GM21737 (cell line): Measurements from ENCODE around the gene ZMYND11.

ENCODE experiments used
- ATAC-seq: cut with Tn5 transposase; IDR thresholded peaks from one replicate; pipeline ENCODE4 v1.9.1; 2021; ENCODE audit warnings: mild to moderate bottlenecking, moderate library complexity; ENCODE audit not compliant: unreplicated experiment

ZMYND11 gene

DNA sequence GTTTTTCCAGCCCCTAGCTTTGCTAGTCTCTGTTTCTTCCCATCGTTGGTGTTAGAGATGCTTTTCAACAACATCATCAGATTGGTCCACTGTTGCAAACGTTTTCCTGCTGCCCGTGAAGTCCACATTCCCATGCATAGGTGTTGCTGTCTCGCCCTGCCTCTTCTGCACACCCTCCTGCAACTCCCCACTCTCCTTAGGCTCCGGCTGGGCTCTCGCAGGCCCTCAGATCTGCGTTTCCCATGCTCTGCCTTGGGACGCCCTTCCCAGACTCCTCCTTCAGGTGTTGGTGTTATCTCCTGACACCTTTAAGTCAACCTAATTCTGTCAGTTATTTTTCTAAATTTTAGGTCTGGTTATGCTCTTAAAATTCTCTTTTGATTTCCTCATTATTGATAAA is 55.0 kb downstream of the ZMYND11 start:
- ATAC-seq: no peak

DNA sequence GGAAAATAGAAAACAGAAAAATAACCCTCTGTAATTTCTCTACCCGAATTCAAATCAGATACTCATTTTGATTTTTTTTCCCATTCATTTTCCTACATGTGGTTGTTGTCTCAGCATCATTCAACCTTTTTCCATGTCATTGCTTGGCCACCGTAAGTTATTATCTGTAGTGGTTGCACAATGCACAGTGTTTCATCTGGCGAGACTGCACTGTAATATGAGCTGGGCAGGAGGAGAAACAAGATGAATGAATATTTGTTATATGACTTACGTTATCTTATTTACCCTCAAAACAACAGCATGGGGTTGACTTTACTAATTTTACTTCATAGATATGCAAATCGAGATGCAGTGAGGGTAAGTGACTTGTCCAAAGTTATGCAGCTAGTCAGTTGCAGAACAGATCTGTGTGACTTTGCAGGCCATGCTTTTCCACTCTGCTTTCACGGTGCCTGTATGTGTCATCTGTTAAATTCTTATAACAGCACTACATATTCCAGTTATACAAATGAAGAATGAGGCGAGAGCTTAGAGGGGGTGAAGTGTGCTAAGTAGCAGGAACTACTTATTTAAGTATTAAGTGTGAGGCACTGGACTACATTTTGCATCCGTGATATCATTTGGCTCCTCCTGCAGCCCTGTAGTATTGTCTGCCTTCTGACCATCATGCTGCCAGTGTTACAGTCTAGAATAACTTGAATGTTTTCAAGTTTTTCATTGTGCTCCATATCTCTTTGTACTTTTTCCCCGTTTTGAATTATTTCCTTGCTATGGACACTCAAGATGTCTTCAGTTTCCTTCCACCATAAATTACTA is 56.7 kb downstream of the ZMYND11 start:
- no peak for ATAC-seq

DNA sequence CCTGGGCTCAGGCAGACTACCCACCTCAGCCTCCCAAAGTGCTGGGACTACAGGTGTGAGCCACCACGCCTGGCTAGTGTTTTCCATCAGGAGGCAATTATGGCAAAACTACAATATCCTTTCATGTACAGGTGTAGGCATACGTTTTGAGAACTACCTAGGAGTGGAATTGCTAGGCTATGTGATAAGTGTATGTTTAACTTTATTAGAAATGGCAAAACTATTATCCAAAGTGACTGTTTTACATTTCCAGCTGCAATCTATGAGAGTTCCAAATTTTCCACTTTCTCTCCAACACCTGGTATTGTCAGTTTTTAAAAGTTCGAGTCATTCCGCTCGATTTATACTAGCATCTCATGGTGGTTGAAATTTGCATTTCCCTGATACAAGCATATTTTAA is 59.0 kb downstream of the ZMYND11 start:
- ATAC-seq: no peak

DNA sequence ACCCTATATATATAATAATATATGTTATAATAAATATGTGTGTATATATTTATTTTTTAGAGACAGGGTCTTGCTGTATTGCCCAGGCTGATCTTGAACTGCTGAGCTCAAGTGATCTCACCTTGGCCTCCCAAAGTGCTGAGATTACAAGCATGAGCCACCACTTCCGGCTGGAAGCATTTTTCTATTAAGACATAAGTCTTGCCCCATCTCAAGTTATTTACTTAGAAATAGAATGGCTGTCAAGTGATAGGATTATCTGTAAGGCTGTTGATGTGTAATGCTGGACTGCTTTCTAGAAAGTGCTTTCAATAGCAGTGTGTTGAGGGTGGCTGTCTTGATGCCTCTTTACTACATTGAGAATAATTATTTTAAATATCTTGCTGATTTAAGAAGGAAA is 65.2 kb downstream of the ZMYND11 start:
- ATAC-seq: no peak

DNA sequence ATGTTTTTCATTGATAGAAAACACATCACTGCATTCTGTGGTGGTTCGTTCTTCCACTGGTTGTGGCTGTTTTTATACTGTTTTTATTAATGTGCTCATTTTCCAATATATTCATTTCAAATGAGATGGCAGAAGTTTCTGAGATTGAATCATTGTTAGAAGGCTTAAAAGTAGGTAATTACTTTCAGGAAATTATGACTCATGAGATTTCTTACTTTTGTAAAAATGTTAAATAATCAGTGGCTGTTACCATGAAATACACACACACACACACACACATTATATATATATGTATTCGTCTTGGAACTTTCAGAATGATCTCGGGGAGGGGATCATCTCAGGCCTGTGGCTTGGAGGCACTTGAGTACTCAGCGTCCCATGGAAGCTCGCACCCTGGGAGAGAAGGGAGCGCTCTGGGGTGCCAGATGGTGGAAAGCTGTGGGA is 66.1 kb downstream of the ZMYND11 start:
- ATAC-seq: no peak

DNA sequence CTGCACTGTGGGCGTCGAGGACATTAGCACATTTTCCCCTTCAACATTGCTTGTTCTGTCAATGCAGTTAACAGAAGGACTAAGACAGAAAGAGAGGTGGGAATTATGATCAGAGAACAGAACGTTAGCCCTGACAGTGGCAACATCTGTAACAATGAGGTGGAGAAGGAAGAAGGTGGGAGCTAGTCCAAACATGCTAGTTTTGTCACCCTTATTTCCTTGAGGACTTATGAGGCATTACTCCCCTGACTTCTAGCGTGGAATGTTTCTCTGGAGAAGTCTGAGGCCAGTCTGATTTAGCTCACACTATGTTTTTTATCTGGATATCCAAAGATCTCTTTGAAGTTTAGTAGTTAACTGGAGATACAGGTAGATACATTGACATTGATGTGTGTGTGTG is 73.4 kb downstream of the ZMYND11 start:
- no peak for ATAC-seq

DNA sequence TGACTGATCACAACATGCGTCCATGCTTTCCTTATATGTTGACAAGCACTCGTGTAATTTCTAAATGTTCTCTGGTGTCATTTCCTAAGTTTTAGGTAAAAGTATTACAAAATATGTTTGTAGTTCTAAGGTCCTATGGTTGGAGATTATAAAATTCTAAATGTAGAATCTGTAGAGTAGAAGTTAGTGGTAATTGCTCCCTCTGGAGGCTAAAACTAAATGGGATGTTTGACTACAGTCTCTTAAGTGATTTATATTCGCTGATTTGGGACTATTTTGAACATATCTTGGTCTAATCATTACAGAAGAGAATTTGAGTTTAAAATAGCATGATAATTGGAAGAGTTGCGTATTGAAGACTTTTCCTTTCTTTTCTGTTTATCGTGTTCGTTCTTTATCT is 74.1 kb downstream of the ZMYND11 start:
- ATAC-seq: no peak

DNA sequence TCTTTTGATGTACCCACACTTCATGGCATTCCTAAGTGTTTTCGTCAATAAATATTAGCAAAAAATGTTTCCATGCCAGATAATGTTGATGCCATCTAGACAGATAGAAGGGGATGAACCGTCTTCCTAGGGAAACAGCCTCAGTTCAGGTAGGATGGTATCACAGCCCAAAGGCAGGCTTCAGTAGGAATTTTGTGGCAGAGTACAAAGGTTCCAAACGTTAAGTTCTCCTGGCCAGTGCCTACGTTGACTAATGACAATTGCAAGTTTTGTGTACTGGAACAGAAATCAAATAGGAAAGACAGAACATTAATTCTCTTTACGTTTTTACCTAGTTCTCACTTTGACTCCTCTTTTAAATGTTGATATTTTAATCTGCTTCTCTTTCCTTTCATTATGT is 75.0 kb downstream of the ZMYND11 start:
- ATAC-seq: no peak

DNA sequence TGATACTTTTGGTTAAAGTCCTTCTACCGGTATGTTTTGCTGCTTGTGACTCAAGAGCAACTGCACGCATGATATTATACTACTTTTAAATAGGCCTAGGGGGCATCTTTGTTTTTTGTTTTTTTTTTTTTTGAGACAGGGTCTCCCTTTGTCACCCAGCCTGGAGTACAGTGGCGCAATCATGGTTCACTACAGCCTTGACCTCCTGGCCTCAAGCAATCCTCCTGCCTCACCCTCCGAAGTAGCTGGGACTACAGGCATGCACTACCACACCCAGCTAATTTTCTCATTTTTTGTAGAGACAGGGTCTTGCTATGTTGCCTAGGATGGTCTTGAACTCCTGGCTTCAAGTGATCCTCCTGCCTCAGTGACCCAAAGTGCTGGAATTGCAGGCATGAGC is 80.2 kb downstream of the ZMYND11 start:
- ATAC-seq: no peak

DNA sequence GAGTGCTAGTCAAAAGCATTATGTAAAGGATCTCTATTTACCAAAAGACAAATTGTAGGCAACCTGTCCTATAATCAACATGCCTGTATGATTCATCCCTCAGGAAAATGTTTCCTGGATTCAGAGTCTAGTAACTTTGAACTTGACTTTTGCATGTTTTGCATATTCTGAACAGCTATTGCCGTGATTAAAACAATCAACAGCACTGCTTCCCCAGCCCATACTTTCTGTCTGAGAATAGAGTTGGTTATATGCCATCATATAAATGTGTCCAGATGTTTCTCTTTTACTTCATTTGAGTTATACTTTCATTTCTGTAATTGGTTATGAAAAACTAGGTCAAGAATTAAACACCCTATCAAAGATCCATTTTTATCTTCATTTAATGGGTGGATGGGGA is 83.5 kb downstream of the ZMYND11 start:
- no peak for ATAC-seq

DNA sequence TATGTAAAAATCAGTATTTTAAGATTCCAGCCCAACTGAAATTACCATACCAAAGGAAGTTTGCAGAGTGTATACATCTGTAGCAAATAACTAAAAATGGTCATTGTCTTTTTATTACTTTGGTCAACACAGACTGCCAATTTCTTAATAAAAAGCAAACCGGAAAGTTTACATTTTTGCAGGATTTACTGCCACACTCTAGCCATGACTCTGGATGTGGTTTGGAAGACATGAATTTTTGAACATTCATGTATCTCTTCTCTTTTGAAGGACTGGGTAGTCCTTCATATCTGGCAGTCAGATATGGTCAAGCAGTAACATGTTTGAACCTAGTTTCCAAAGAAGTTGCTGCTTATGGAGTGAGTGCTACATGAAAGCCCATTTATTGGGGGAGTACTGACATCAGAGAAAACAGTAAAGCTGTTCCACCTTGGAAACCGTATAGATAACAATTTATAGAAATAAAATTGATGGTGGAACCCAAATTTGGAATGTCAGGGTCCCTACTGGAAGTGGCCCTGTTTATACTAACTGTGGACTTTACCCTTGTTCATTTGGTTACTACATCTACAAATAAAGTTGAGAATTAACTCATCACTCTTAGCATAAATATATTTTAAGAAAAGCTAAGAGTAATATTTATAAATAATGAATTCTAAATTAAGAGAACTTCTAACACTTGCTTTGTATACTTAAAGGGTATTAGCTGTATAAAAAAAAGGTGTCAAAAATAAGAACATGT is 84.6 kb downstream of the ZMYND11 start:
- ATAC-seq: no peak

DNA sequence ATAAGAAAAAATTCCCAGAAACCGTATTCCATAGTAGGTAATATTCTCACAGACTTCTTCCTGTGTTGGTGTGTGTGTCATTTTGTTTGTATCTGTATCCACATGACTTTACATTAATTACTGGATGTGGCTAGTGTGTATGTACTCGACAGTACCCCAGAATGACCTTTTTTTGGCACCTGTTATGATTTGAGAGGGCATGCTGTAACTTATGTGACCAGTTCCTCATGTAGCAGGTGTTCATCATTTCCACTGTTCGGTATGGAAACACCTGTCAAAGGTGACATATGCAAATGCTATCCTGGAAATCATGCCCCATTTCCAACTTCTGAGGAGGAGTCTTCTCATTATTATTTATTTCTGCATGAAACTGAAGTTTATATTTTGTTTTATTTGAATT is 89.3 kb downstream of the ZMYND11 start:
- no peak for ATAC-seq

DNA sequence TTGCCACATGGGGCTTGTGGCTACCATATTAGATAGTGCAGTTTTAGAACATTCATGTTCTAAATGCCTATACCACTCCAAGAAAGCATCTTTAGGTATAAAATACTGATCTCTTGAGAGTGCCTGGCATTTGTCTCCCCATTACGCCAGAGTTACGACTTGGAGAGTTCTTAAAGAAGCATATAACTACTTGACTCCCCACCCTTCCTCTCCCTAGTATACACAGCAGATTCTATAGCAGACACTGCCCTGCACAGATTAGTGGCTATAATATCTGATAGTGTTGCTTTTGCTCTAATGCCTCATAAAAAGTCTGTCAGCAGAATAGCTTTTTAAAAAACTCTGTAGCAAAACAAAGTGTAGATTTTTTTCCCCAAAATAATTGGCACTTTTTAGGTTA is 90.8 kb downstream of the ZMYND11 start:
- ATAC-seq: no peak

DNA sequence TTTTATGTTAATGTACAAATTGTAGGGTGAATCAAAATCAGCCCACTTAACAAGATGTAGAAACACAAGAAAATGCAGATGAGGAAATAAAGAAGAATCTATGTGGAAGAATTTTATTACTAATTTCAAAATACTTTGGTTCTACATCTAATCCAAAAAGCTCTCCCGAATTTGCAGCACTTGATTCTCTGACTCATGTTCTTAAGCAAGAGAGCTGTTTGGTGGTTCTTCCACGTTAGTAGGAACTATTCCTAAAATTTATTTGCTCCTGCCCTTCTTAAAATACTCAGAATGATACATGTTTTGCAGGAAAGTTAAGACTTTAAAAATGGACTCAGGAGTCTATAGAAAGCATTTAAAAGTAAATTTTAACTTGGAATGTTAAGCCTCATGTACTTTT is 91.8 kb downstream of the ZMYND11 start:
- no peak for ATAC-seq

DNA sequence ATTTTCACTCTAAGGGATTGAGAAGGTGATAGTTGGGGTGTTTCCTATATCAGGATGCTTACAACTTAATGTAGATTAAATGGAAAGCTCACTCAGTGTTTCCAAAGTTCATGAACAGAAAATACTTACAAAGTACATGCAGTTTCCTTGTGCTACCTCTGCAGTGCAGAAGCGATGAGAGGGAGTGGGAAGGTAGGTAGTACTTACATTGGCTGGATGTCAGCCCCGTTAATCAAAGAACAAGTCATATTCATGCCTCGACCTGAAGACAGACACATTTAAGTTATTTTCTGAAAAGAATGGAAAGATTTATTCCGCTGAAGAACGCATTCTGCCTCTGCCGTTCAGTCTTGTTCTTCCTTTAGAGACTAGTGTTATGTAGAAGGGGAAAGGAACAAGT is 93.1 kb downstream of the ZMYND11 start:
- no peak for ATAC-seq

DNA sequence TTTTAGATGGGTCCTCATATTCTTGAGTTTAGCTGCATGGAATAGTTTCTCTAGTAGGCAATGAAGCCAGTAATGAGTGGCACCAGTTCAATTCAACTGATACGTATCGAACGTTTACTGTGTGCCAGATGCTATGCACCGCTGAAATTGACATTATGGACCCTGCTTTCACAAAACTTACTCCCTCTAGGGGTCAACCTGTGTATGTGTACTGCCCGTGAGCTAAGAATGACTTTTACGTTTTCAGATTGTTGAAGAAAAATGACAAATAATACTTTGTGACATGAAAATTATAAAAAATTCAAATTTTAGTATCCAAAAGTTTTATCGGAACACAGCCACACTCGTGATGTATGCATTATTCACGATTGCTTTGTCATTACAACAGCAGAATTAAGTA is 95.5 kb downstream of the ZMYND11 start:
- no peak for ATAC-seq

DNA sequence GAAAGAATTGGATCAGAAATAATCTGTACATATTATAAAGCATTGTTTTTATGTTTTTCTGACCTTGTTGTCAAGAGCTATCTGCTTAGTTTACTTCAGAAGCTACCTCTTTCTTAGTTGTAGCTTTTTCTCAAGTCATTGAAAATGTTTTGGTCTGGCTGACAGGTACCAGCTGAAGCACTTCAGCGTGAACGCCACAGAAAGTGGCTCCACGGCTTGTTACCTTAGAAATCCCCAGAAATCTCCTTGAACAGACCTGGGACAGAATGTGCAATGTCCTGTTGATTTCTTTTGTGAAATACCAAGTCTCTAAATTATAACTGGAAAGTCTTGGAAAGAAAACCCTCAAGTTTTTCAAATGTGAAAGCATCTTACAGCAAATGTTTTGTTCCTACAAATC is 96.8 kb downstream of the ZMYND11 start:
- no peak for ATAC-seq

DNA sequence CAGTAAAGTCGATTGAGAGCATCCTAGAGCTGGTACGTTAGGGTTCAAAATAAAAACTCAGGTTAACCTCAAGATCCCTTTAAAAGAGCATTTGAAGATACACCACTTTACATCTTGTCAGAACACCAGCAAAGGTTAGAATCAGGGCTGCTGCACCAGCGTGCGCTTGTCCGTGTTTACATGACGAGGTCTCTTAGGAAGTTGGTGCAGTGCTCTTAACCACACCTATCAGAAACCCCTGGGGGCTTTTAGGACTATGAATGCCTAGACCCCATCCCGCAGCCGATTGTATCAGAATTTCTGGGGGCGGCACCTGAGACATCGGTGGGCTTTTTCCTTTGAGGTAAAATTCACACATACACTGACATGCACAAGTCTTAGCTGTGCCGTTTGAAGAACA is 97.6 kb downstream of the ZMYND11 start:
- ATAC-seq: no peak

DNA sequence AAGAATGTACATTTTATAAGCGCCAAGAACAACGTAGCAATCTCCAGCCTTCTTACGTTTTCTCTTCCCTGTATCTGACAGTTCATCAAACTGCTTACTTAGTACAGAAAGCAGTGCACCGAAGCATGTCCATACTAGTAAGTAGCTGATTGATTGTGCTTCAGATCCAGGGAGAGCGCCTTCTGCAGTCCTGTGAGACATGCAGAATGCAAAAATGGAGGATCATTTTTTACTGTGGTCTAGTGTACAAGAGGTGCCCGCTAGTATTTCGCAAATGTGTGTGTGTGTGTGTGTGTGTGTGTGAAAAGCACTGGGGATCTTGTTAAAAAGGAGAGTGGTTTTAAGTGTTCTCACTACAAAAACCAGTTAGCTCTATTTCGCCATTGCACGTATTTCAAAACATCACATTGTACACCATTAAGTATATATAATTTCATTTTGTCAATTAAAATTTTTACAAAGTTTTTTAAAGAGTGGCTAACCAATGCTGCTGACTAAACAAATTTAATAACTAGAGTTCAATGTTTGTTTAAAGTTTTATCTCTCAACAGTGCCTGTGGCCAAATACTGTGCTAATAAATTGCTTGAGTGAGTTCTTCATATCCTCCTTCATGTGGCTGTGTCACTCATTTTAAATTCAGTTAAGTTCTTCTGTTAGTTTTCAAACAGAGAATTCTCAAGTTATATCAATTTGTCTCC is 99.6 kb downstream of the ZMYND11 start:
- no peak for ATAC-seq

DNA sequence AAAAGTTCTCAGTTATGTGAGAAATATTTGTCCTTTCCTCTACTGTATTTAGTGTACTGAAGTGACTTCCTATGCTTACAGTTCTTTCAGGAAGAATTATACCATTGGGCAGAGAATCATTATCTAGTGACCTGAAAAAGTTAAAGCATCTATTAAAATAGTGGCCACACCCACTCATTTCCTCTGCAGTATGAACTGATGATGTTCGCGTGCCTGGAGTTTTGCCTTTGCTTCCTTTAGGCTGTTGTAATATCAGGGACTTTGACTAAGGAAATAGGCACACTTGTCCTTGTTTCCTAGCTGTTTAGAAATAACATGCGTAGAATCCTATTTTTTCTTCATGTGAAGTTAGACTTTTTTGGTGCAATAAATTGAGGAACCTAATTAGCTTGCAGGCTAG is 100.7 kb downstream of the ZMYND11 start:
- ATAC-seq: no peak

DNA sequence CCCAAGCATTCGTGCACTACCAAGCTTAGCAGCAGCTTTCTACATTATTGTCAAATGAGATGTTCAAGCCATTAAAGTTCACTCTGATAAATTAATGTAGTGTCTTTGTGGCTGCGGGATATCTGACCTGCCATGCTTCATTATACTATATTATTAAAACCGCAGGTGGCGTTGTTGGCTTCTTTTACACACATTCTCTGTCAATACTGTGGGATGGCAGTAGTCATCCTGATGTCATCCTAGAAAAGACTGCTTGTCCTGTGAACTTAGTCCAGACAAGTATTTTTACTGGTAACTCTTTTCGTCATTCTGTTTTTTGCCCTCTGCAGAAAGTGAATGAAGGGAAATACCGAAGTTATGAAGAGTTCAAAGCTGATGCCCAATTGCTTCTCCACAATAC is 103.9 kb downstream of the ZMYND11 start:
- ATAC-seq: no peak

DNA sequence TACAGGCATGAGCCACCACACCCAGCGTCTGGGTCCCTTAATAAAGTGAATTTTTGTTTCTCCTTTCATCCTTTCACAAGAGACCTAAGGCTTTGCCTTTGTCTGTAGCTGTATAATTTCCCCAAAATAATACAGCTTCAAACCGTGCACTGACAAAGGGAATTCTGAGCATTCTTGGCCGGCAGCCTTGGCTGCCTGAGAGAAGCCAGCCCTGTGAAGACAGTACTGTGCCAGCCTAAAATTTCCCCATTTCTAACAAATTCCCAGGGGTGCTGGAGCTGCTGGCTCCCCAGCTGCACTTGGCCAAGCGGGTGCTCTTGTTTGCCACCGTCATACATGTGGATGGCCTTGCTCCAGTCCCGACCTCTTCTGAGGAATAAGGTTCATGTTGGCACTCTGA is 106.2 kb downstream of the ZMYND11 start:
- ATAC-seq: no peak
